ENCODE data around the gene LAD1.

Gene LAD1

DNA sequence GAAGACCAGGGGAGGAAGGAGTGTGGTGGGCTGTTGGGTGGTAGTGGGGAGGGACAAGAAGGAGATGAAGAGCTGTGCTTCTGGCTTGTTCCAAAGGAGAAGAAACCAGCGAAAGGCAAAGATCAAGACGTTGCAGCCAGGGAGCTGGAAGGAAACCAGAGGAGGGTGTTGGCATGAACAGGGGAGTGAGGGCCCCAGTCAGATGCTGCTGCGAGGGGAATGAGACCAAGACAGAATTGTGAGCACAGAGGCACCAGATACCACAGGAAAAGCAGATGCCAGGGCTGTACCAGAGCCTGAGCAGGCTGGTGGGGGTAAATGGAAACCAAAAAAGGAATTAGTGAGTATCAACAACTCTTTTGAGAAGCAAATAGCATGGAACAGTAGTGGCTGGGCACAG is 6.0 kb downstream of the LAD1 start:
- Histone ChIP-seq H3K27ac (no peak overlapping the region), H3K9me3 (ENCODE audit: low read depth, low read length) (no peaks in the 10 kb centered on the region), H3K36me3 (ENCODE audit: insufficient read depth, low read length) (no peaks in the 10 kb centered on the region), H3K4me3 (no peak overlapping the region), H3K9ac (ENCODE audit: insufficient read length) (no peak overlapping the region)
- no peak for TF ChIP-seq EZH2 (IDR thresholded peaks at IDR 0.05)
- TF ChIP-seq FOXP2 (optimal IDR thresholded peaks at IDR 0.05; ENCODE audit: control extremely low read depth, extremely low read length, insufficient read depth): no peak
- TF ChIP-seq POLR2AphosphoS5 (IDR thresholded peaks at IDR 0.05; ENCODE audit: borderline replicate concordance, low read depth, low read length): no peak
- no peak for DNase-seq (ENCODE audit: low read depth, low spot score)

DNA sequence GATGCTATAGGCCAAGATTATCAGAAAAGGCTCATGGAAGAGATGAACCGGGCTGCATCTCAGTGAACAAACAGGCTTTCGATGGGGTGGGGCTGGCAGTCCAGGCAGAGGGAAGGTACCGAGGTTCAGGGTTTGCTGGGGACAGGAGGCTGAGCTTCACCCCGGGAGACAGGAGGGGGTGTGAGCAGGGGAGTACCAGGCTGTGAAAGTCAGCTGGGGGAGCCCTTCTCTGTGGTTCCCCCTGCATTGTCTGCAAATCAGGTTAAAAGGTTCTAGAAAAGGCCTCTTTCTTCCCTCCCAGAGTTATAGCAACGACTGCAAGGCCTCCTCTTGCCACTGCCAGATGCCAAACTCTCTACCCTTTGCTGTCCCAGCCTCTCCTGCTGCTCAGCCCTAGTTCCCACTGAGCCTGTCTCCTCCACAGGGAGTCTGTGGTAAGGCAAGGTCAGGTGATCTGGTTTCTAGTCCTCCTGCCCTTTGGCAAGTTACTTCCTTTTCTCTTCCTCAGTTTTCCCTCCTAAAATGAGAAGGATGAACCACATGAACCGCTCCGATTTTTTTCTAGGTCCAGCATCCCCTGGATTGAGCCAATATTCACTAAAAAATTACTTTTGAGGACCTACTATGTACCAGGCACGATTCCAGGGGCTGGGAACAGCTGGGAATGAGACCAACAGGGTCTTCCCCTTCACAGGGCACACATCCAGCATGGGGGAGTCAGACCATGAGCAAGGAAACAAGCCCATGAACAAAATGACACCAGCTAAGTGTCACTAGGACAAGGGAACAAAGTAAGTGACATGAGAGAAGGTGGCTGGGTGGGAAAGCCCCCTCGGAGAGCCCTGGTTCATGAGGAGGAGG is 7.2 kb downstream of the LAD1 start:
- no peak for DNase-seq (ENCODE audit: low read depth, low spot score)
- no peak overlapping the region for H3K9ac ChIP-seq (ENCODE audit: insufficient read length)
- H3K27ac ChIP-seq: no peak overlapping the region
- no peaks in the 10 kb centered on the region for H3K36me3 ChIP-seq (ENCODE audit: insufficient read depth, low read length)
- no peak overlapping the region for H3K4me3 ChIP-seq
- TF ChIP-seq EZH2 (IDR thresholded peaks at IDR 0.05) (no peak), FOXP2 (optimal IDR thresholded peaks at IDR 0.05; ENCODE audit: control extremely low read depth, extremely low read length, insufficient read depth) (no peak), POLR2AphosphoS5 (IDR thresholded peaks at IDR 0.05; ENCODE audit: borderline replicate concordance, low read depth, low read length) (no peak)
- H3K9me3 ChIP-seq (ENCODE audit: low read depth, low read length): no peaks in the 10 kb centered on the region

DNA sequence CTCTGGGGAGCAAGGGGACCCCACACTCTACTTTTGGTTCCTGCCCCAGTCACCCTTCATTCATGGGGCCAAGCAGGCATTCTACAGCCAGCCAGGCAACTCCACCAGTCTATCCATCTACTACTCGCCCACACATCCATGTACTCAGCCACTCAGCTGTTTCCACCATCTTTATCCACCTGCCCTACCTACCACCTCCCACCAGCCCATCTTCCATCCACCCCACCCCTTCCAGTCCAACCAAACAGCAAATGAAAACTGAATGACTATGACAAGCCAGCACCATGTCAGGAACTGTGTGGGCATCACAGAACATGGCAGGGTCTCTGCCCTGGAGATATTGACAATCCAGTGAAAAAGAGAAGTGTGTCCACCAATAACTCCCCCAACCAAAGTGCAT is 7.9 kb downstream of the LAD1 start:
- Histone ChIP-seq H3K9me3 (ENCODE audit: low read depth, low read length) (no peaks in the 10 kb centered on the region), H3K36me3 (ENCODE audit: insufficient read depth, low read length) (no peaks in the 10 kb centered on the region), H3K27ac (no peak overlapping the region), H3K4me3 (no peak overlapping the region), H3K9ac (ENCODE audit: insufficient read length) (no peak overlapping the region)
- no peak for DNase-seq (ENCODE audit: low read depth, low spot score)
- TF ChIP-seq POLR2AphosphoS5 (IDR thresholded peaks at IDR 0.05; ENCODE audit: borderline replicate concordance, low read depth, low read length) (no peak), EZH2 (IDR thresholded peaks at IDR 0.05) (no peak), FOXP2 (optimal IDR thresholded peaks at IDR 0.05; ENCODE audit: control extremely low read depth, extremely low read length, insufficient read depth) (no peak)

DNA sequence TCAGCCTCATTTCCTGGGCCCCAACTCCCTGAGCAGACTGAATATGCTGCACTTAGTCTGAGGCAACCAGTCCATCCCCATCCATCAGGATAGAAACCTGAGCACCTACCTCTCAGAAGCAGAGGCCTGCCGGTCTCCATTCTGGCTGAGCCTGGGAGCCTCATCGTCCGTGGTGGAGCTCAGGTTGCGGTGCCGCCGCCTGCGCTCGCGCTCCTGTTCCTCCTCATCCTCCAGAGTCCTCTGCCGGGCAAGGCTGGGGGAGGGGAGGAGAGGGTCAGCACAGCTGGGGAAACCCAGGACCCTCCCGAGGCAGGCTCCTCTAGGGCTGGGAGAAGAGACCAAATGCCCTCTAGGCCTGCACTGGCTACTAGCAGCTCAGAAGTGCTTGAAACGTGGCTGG is 10.1 kb downstream of the LAD1 start:
- no peak overlapping the region for H3K27ac ChIP-seq
- H3K9me3 ChIP-seq (ENCODE audit: low read depth, low read length): no peaks in the 10 kb centered on the region
- no peak for DNase-seq (ENCODE audit: low read depth, low spot score)
- TF ChIP-seq EZH2 (IDR thresholded peaks at IDR 0.05): no peak
- no peak for TF ChIP-seq POLR2AphosphoS5 (IDR thresholded peaks at IDR 0.05; ENCODE audit: borderline replicate concordance, low read depth, low read length)
- TF ChIP-seq FOXP2 (optimal IDR thresholded peaks at IDR 0.05; ENCODE audit: control extremely low read depth, extremely low read length, insufficient read depth): no peak
- H3K9ac ChIP-seq (ENCODE audit: insufficient read length): no peak overlapping the region
- H3K4me3 ChIP-seq: no peak overlapping the region
- no peaks in the 10 kb centered on the region for H3K36me3 ChIP-seq (ENCODE audit: insufficient read depth, low read length)

DNA sequence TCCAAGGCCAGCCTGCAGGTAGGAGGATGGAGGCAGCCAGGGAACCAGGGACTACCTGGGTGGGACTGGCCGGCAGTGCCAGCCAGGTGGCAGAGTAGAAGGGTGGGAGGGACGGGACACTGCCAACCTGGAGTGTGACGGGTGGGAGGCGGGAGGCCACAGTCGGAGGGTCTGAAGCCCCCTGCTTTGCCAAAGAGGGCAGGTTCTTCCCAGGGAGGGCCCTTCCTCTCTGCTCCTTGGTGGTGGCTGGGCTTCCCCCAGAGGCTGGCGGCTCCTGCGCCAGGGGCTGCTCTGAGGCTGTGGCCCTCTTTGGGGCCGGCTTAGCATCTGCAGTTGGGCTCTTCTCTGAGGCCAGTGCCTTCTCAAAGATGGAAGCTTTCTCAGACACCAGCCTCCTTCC is 12.9 kb downstream of the LAD1 start:
- TF ChIP-seq FOXP2 (optimal IDR thresholded peaks at IDR 0.05; ENCODE audit: control extremely low read depth, extremely low read length, insufficient read depth) (no peak), POLR2AphosphoS5 (IDR thresholded peaks at IDR 0.05; ENCODE audit: borderline replicate concordance, low read depth, low read length) (no peak), EZH2 (IDR thresholded peaks at IDR 0.05) (no peak)
- no peak overlapping the region for H3K4me3 ChIP-seq

DNA sequence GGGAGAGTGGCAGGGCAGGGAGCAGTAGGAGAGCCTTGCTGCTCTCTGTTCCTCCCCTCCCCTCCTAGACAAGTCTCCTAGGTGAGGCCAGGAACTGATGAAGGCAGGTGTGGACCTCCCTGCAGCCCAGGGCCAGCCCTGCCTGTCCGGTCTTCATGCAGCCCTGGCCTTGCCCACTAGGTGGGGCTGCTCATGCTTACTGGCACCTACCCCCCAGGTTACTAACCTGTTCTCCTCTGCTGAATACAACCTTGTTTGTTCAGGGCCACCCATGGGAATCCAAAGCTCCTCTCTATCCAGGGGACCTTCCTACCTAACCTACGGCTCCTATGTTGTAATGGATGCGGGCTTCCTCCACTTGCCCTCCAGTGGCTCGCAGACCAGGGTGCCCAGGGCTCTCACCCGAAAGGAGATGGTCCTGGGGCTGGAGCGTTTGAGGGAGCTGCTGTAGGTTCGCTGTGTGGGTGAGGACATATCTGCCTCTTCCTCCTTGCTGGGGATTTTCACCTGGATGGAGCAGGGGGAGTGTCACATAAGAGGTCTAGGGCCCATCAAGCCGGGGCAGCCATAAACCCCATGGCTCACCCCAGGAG is 13.7 kb downstream of the LAD1 start:
- H3K9me3 ChIP-seq (ENCODE audit: low read depth, low read length): no peaks in the 10 kb centered on the region
- H3K27ac ChIP-seq: no peak overlapping the region
- TF ChIP-seq EZH2 (IDR thresholded peaks at IDR 0.05) (no peak), POLR2AphosphoS5 (IDR thresholded peaks at IDR 0.05; ENCODE audit: borderline replicate concordance, low read depth, low read length) (no peak), FOXP2 (optimal IDR thresholded peaks at IDR 0.05; ENCODE audit: control extremely low read depth, extremely low read length, insufficient read depth) (no peak)
- no peak for DNase-seq (ENCODE audit: low read depth, low spot score)
- H3K36me3 ChIP-seq (ENCODE audit: insufficient read depth, low read length): no peaks in the 10 kb centered on the region
- no peak overlapping the region for H3K9ac ChIP-seq (ENCODE audit: insufficient read length)
- H3K4me3 ChIP-seq: no peak overlapping the region

More for the DNA sequence above, 12.9 kb downstream of the LAD1 start:
- H3K9me3 ChIP-seq (ENCODE audit: low read depth, low read length): no peaks in the 10 kb centered on the region
- no peak overlapping the region for H3K9ac ChIP-seq (ENCODE audit: insufficient read length)
- no peaks in the 10 kb centered on the region for H3K36me3 ChIP-seq (ENCODE audit: insufficient read depth, low read length)
- no peak overlapping the region for H3K27ac ChIP-seq
- DNase-seq (ENCODE audit: low read depth, low spot score): no peak

DNA sequence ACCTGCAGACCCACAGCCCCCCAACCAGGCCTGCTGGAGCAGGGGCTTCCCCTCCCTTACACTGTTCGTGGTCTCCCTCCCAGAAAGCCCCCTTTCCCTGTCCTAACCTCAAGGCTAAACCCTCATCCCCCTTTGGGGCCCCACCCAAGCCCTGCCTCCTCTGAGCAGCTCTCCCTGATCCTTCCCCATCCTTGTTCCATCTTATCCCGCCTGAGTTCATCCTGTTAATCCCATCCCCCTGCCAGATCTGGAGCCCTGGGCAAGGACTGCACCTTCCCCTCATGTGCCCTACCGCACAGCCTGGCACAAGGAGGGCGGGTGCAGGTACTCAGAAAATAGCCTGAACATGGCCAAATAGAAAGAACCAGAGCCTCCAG is 14.7 kb downstream of the LAD1 start:
- Histone ChIP-seq H3K9ac (ENCODE audit: insufficient read length) (no peak overlapping the region), H3K36me3 (ENCODE audit: insufficient read depth, low read length) (no peaks in the 10 kb centered on the region), H3K27ac (no peak overlapping the region), H3K9me3 (ENCODE audit: low read depth, low read length) (no peaks in the 10 kb centered on the region), H3K4me3 (no peak overlapping the region)
- TF ChIP-seq POLR2AphosphoS5 (IDR thresholded peaks at IDR 0.05; ENCODE audit: borderline replicate concordance, low read depth, low read length) (no peak), EZH2 (IDR thresholded peaks at IDR 0.05) (no peak), FOXP2 (optimal IDR thresholded peaks at IDR 0.05; ENCODE audit: control extremely low read depth, extremely low read length, insufficient read depth) (no peak)
- DNase-seq (ENCODE audit: low read depth, low spot score): no peak

DNA sequence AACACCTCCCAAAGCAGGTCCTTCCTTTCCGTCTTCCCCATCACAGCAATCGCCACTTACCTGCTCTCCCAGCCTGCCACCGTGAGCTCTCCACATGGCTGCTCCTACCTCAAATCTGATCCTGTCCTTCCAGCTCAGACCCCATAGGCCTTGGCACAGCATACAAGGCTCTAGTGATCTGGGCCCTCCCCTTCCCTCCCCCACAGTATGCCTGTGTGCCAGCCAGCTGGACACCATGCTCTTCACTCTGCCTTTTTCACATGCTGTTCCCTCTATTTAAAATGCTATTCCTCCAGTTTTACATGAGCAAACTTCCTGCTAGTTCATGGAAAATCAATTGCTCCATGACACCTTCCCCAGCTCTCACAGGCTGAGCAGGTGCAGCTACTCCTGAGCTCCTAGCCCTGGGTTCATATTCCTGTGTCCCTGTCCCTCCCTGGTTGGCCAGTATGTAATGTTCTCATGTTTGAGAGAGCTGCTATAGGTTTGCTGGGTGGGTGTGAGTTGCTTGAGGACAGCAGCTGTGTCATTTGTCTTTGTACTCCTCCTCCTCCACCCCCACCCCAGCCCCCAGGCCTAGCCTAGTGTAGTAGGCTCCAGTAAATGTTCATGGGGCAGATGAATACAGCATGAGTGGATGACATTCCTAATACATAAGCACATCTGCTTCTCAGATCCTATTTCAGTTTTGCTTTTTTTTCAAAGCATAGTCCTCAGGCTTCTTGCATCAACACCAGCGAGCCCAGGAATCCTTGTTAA is 15.3 kb downstream of the LAD1 start:
- TF ChIP-seq FOXP2 (optimal IDR thresholded peaks at IDR 0.05; ENCODE audit: control extremely low read depth, extremely low read length, insufficient read depth) (no peak), EZH2 (IDR thresholded peaks at IDR 0.05) (no peak), POLR2AphosphoS5 (IDR thresholded peaks at IDR 0.05; ENCODE audit: borderline replicate concordance, low read depth, low read length) (no peak)
- no peaks in the 10 kb centered on the region for H3K36me3 ChIP-seq (ENCODE audit: insufficient read depth, low read length)
- no peak for DNase-seq (ENCODE audit: low read depth, low spot score)
- H3K4me3 ChIP-seq: no peak overlapping the region
- no peak overlapping the region for H3K9ac ChIP-seq (ENCODE audit: insufficient read length)
- no peaks in the 10 kb centered on the region for H3K9me3 ChIP-seq (ENCODE audit: low read depth, low read length)
- no peak overlapping the region for H3K27ac ChIP-seq
